ENCODE data around the gene ZCCHC14. TPM values are rescaled to one million over a fixed set of nuclear protein-coding genes. Genes with fewer than 3 reads are reported as not detected.

ZCCHC14 gene
- total and polyA plus RNA-seq, 10 of the 15 experiments (the other 5 are each of a cell fraction or from before 2014, with no cell fraction given): 0.02 to 0.26 (median 0.05) TPM; not detected in 3

DNA sequence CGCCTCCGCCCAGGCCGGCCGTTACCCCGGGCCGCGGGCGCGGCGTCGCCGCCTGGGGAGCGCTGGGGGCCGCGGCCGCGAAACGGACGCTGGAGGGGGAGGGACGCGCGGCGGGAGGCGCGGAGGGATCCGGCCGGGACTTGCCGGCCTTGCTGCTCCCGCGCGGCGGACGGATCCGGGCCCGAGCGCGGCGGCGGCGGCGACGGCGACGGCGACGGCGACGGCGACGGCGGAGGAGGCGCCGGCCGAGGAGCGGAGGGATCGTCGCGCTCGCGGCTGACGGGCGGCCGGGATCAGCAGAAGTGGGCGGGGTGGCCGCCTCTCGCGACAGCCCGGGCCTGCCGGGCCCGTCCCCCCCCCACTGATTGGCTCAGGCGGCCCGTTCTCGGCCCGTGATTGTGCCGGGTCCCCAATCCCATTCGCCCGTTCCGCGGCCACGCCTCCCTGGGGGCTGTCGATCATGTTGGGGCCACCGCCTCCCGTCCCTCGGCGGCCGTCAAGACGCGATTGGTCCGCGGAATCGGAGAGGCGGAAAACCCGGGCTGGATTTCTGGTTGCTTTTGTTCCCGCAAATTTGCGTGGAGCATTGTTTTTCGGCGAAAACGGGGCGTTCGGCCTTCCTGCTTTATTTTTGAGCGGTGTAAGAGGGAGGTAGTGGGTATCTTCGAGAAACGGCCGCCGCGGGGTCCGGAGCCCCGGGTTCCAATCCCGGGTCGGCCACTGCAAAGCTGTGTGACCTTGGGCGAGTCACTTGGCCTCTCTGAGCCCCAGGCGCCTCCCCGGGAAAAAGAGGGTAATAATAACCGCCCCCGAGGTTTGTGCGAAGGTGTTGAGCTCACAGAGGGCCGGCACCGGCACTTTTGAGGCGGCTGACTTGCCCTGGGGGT is at the start of gene ZCCHC14 (continued):
- TF ChIP-seq ZNF274 (IDR thresholded peaks at IDR 0.05; ENCODE audit: insufficient read depth, insufficient read length) (no peak), RAD21 (IDR thresholded peaks at IDR 0.05; ENCODE audit: insufficient read depth, low read depth, low read length) (no peak), CBX5 (IDR thresholded peaks at IDR 0.05; ENCODE audit: low read depth) (no peak), SMAD5 (IDR thresholded peaks at IDR 0.05; ENCODE audit: low read depth) (no peak), CBX3 (IDR thresholded peaks at IDR 0.05; ENCODE audit: borderline replicate concordance, low read depth) (no peak), POU2F2 (IDR thresholded peaks at IDR 0.05; ENCODE audit: borderline replicate concordance, low read depth, low read length) (no peak), RCOR1 (conservative IDR thresholded peaks at IDR 0.05; ENCODE audit: low read depth, low read length) (no peak), ASH2L (IDR thresholded peaks at IDR 0.05; ENCODE audit: borderline replicate concordance, low read depth) (no peak), SUPT20H (IDR thresholded peaks at IDR 0.05; ENCODE audit: borderline replicate concordance, control insufficient read depth, low read depth, low read length) (no peak), MYC (IDR thresholded peaks at IDR 0.05; ENCODE audit: insufficient read depth, insufficient read length, insufficient replicate concordance, low read length, severe bottlenecking) (no peak), CREB1 (IDR thresholded peaks at IDR 0.05; ENCODE audit: low read depth) (no peak), MTA3 (IDR thresholded peaks at IDR 0.05; ENCODE audit: borderline replicate concordance, low read length) (no peak), CBFB (IDR thresholded peaks at IDR 0.05; ENCODE audit: low read depth) (no peak)
- TF ChIP-seq, protein P1, sequence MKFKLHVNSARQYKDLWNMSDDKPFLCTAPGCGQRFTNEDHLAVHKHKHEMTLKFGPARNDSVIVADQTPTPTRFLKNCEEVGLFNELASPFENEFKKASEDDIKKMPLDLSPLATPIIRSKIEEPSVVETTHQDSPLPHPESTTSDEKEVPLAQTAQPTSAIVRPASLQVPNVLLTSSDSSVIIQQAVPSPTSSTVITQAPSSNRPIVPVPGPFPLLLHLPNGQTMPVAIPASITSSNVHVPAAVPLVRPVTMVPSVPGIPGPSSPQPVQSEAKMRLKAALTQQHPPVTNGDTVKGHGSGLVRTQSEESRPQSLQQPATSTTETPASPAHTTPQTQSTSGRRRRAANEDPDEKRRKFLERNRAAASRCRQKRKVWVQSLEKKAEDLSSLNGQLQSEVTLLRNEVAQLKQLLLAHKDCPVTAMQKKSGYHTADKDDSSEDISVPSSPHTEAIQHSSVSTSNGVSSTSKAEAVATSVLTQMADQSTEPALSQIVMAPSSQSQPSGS (IDR thresholded peaks at IDR 0.05; ENCODE audit: low read length): no peak
- TF ChIP-seq, protein P2, sequence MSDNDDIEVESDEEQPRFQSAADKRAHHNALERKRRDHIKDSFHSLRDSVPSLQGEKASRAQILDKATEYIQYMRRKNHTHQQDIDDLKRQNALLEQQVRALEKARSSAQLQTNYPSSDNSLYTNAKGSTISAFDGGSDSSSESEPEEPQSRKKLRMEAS (IDR thresholded peaks at IDR 0.05; ENCODE audit: low read depth, low read length): no peak
- TF ChIP-seq, protein P3, sequence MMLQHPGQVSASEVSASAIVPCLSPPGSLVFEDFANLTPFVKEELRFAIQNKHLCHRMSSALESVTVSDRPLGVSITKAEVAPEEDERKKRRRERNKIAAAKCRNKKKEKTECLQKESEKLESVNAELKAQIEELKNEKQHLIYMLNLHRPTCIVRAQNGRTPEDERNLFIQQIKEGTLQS (IDR thresholded peaks at IDR 0.05; ENCODE audit: borderline replicate concordance, extremely low read depth, low read depth, low read length): no peak
- TF ChIP-seq, protein P4, sequence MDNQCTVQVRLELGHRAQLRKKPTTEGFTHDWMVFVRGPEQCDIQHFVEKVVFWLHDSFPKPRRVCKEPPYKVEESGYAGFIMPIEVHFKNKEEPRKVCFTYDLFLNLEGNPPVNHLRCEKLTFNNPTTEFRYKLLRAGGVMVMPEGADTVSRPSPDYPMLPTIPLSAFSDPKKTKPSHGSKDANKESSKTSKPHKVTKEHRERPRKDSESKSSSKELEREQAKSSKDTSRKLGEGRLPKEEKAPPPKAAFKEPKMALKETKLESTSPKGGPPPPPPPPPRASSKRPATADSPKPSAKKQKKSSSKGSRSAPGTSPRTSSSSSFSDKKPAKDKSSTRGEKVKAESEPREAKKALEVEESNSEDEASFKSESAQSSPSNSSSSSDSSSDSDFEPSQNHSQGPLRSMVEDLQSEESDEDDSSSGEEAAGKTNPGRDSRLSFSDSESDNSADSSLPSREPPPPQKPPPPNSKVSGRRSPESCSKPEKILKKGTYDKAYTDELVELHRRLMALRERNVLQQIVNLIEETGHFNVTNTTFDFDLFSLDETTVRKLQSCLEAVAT (IDR thresholded peaks at IDR 0.05): no peak
- TF ChIP-seq, protein P5, sequence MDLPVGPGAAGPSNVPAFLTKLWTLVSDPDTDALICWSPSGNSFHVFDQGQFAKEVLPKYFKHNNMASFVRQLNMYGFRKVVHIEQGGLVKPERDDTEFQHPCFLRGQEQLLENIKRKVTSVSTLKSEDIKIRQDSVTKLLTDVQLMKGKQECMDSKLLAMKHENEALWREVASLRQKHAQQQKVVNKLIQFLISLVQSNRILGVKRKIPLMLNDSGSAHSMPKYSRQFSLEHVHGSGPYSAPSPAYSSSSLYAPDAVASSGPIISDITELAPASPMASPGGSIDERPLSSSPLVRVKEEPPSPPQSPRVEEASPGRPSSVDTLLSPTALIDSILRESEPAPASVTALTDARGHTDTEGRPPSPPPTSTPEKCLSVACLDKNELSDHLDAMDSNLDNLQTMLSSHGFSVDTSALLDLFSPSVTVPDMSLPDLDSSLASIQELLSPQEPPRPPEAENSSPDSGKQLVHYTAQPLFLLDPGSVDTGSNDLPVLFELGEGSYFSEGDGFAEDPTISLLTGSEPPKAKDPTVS (IDR thresholded peaks at IDR 0.05; ENCODE audit: low read depth, low read length): no peak
- TF ChIP-seq, protein P6, sequence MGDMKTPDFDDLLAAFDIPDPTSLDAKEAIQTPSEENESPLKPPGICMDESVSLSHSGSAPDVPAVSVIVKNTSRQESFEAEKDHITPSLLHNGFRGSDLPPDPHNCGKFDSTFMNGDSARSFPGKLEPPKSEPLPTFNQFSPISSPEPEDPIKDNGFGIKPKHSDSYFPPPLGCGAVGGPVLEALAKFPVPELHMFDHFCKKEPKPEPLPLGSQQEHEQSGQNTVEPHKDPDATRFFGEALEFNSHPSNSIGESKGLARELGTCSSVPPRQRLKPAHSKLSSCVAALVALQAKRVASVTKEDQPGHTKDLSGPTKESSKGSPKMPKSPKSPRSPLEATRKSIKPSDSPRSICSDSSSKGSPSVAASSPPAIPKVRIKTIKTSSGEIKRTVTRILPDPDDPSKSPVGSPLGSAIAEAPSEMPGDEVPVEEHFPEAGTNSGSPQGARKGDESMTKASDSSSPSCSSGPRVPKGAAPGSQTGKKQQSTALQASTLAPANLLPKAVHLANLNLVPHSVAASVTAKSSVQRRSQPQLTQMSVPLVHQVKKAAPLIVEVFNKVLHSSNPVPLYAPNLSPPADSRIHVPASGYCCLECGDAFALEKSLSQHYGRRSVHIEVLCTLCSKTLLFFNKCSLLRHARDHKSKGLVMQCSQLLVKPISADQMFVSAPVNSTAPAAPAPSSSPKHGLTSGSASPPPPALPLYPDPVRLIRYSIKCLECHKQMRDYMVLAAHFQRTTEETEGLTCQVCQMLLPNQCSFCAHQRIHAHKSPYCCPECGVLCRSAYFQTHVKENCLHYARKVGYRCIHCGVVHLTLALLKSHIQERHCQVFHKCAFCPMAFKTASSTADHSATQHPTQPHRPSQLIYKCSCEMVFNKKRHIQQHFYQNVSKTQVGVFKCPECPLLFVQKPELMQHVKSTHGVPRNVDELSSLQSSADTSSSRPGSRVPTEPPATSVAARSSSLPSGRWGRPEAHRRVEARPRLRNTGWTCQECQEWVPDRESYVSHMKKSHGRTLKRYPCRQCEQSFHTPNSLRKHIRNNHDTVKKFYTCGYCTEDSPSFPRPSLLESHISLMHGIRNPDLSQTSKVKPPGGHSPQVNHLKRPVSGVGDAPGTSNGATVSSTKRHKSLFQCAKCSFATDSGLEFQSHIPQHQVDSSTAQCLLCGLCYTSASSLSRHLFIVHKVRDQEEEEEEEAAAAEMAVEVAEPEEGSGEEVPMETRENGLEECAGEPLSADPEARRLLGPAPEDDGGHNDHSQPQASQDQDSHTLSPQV (IDR thresholded peaks at IDR 0.05): no peak
